Astrocyte (in vitro differentiated cells and primary cell): Measurements from ENCODE around the gene NPEPL1. TPM values are rescaled to one million over a fixed set of nuclear protein-coding genes. Genes with fewer than 3 reads are reported as not detected.

Experiments
- DNase-seq: peaks from one replicate; pipeline ENCODE4 v3.0.0-alpha.2; 2010; ENCODE audit warnings: low read depth
- FAIRE-seq: peaks from 2 replicates; lab custom pipeline; 2011; peaks lifted over from hg19 to GRCh38; lab: Jason Lieb, UNC
- H2AFZ ChIP-seq: 2 replicates; pipeline ENCODE4 v1.6.0; 2012; ENCODE audit warnings: low read depth, low read length, inconsistent platforms
- H3K27ac ChIP-seq: 2 replicates; pipeline ENCODE4 v1.5.1; 2011; ENCODE audit warnings: low read depth, low read length, inconsistent platforms
- H3K27me3 ChIP-seq: 2 replicates; pipeline ENCODE4 v1.6.0; 2011; ENCODE audit warnings: low read length, inconsistent platforms; ENCODE audit not compliant: insufficient read depth
- H3K36me3 ChIP-seq: 2 replicates; pipeline ENCODE4 v1.5.1; 2011; ENCODE audit warnings: low read length, inconsistent platforms; ENCODE audit not compliant: insufficient read depth
- H3K4me1 ChIP-seq: 2 replicates; pipeline ENCODE4 v1.5.1; 2011; ENCODE audit warnings: low read length, inconsistent platforms; ENCODE audit not compliant: insufficient read depth
- H3K4me2 ChIP-seq: 2 replicates; pipeline ENCODE4 v1.6.0; 2012; ENCODE audit warnings: low read length, inconsistent platforms
- H3K4me3 ChIP-seq: 2 replicates; pipeline ENCODE4 v1.5.1; 2011; ENCODE audit warnings: low read depth, mild to moderate bottlenecking, low read length, inconsistent platforms; ENCODE audit not compliant: insufficient read depth
- H3K79me2 ChIP-seq: 2 replicates; pipeline ENCODE4 v1.6.0; 2012; ENCODE audit warnings: mild to moderate bottlenecking, low read length, inconsistent platforms; ENCODE audit not compliant: insufficient read depth
- H3K9ac ChIP-seq: 2 replicates; pipeline ENCODE4 v1.6.0; 2012; ENCODE audit warnings: mild to moderate bottlenecking, low read length, inconsistent platforms
- H3K9me3 ChIP-seq: 2 replicates; pipeline ENCODE4 v1.5.1; 2012; ENCODE audit warnings: low read depth, mild to moderate bottlenecking, low read length, inconsistent platforms; ENCODE audit not compliant: insufficient read depth
- H4K20me1 ChIP-seq: 2 replicates; pipeline ENCODE4 v1.6.0; 2012; ENCODE audit warnings: low read length, inconsistent platforms; ENCODE audit not compliant: insufficient read depth
- H3K27ac Mint-ChIP-seq: one replicate; pipeline ENCODE4 v1.8.0; 2021; ENCODE audit warnings: mild to moderate bottlenecking, mixed read lengths; ENCODE audit not compliant: unreplicated experiment
- H3K27me3 Mint-ChIP-seq: one replicate; pipeline ENCODE4 v1.8.0; 2021; ENCODE audit warnings: low read depth, mixed read lengths; ENCODE audit not compliant: unreplicated experiment
- H3K36me3 Mint-ChIP-seq: one replicate; pipeline ENCODE4 v1.8.0; 2021; ENCODE audit warnings: low read depth, mixed read lengths; ENCODE audit not compliant: unreplicated experiment
- H3K4me1 Mint-ChIP-seq: one replicate; pipeline ENCODE4 v1.8.0; 2021; ENCODE audit warnings: low read depth, mixed read lengths; ENCODE audit not compliant: unreplicated experiment
- H3K4me3 Mint-ChIP-seq: one replicate; pipeline ENCODE4 v1.8.0; 2021; ENCODE audit warnings: mild to moderate bottlenecking, moderate library complexity, mixed read lengths; ENCODE audit not compliant: unreplicated experiment
- H3K9me3 Mint-ChIP-seq: one replicate; pipeline ENCODE4 v1.8.0; 2021; ENCODE audit warnings: mild to moderate bottlenecking, mixed read lengths; ENCODE audit not compliant: unreplicated experiment
- CTCF ChIP-seq: IDR thresholded peaks from 2 replicates; pipeline ENCODE4 v1.5.1; 2011; ENCODE audit warnings: low read depth, mild to moderate bottlenecking, inconsistent platforms, low read length, moderate library complexity; ENCODE audit not compliant: insufficient read depth
- EZH2 ChIP-seq: IDR thresholded peaks from 2 replicates; pipeline ENCODE4 v1.6.1; 2012; ENCODE audit warnings: mild to moderate bottlenecking, low read length, inconsistent platforms; ENCODE audit not compliant: insufficient read depth
- total RNA-seq: library from RNA; stranded (reverse); gene quantifications from 2 replicates; pipeline ENCODE4 v1.2.1, GENCODE V29; 2021

The NPEPL1 gene
- total RNA-seq, 1 donor from 2014 or later, result 27.1 TPM

- no peaks in the 10 kb centered on the region for H3K4me1 ChIP-seq
- H3K36me3 Mint-ChIP-seq, result peaks cover 30% of the 10 kb centered on the region
- no peak overlapping the region for H3K4me2 ChIP-seq
- no peak overlapping the region for H2AFZ ChIP-seq
- peaks cover 3% of the 10 kb centered on the region for H4K20me1 ChIP-seq
- TF ChIP-seq CTCF (no peak), EZH2 (no peak)
- peaks cover 5% of the 10 kb centered on the region for H3K4me1 Mint-ChIP-seq
- no peaks in the 10 kb centered on the region for H3K9me3 Mint-ChIP-seq
- H3K9me3 ChIP-seq, result no peaks in the 10 kb centered on the region
- H3K27me3 ChIP-seq, result no peaks in the 10 kb centered on the region
- H3K27ac ChIP-seq, result no peak overlapping the region
- no peak overlapping the region for H3K4me3 Mint-ChIP-seq
- H3K4me3 ChIP-seq, result no peak overlapping the region
- H3K36me3 ChIP-seq, result peaks cover 21% of the 10 kb centered on the region
- H3K27me3 Mint-ChIP-seq, result peaks cover 4% of the 10 kb centered on the region
- FAIRE-seq, result no peak
- H3K79me2 ChIP-seq, result no peaks in the 10 kb centered on the region
- no peak for DNase-seq
- peak overlapping the region; percentile 60 for H3K27ac Mint-ChIP-seq
- no peak overlapping the region for H3K9ac ChIP-seq
Observed at GRCh38 chr20:58700121-58700821, 7.7 kb downstream of the NPEPL1 start.

GRCh38 chr20:58700823-58701222 is 8.2 kb downstream of the NPEPL1 start:
- Mint-ChIP-seq H3K9me3 (no peaks in the 10 kb centered on the region), H3K4me3 (no peak overlapping the region), H3K27ac (no peak overlapping the region), H3K4me1 (peaks cover 5% of the 10 kb centered on the region), H3K36me3 (peaks cover 30% of the 10 kb centered on the region), H3K27me3 (peaks cover 4% of the 10 kb centered on the region)
- Histone ChIP-seq H3K4me1 (no peaks in the 10 kb centered on the region), H3K27me3 (no peaks in the 10 kb centered on the region), H3K9me3 (no peaks in the 10 kb centered on the region), H3K4me3 (no peak overlapping the region), H3K4me2 (no peak overlapping the region), H3K36me3 (peaks cover 21% of the 10 kb centered on the region), H4K20me1 (peaks cover 3% of the 10 kb centered on the region), H3K79me2 (no peaks in the 10 kb centered on the region), H2AFZ (no peak overlapping the region), H3K9ac (no peak overlapping the region), H3K27ac (no peak overlapping the region)
- DNase-seq (no peak), FAIRE-seq (no peak)
- TF ChIP-seq CTCF (no peak), EZH2 (no peak)
